IPS-NIHi11 (cell line): ENCODE data around the gene HOXD10.

ENCODE experiments used
- DNase-seq: peaks from one replicate; pipeline ENCODE4 v3.0.0; 2012; ENCODE audit warnings: mixed read lengths, low spot score

The HOXD10 gene

DNA sequence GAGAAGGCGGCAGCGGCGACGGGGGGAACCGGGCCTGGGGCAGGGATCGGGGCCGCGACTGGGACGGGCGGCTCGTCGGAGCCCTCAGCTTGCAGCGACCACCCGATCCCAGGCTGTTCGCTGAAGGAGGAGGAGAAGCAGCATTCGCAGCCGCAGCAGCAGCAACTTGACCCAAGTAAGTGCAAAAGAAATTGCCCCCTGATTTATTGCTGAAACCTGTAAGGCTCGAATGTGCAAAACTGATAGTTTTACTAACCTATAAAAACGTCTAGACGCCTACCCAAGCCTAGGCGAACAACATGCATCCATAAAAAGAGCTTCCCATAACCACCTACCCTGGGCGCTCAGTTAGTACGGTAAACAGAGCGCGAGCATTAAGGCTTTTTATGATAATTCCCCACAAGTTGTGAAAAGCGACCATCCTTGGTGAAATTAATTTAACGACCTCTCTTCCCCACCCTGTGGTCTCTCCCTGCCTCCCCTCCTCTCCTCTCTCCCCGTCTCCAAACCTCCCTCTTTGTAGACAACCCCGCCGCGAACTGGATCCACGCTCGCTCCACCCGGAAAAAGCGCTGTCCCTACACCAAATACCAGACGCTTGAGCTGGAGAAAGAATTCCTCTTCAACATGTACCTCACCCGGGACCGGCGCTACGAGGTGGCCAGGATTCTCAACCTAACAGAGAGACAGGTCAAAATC lies 7.0 kb downstream of the HOXD10 start:
- DNase-seq = no peak

DNA sequence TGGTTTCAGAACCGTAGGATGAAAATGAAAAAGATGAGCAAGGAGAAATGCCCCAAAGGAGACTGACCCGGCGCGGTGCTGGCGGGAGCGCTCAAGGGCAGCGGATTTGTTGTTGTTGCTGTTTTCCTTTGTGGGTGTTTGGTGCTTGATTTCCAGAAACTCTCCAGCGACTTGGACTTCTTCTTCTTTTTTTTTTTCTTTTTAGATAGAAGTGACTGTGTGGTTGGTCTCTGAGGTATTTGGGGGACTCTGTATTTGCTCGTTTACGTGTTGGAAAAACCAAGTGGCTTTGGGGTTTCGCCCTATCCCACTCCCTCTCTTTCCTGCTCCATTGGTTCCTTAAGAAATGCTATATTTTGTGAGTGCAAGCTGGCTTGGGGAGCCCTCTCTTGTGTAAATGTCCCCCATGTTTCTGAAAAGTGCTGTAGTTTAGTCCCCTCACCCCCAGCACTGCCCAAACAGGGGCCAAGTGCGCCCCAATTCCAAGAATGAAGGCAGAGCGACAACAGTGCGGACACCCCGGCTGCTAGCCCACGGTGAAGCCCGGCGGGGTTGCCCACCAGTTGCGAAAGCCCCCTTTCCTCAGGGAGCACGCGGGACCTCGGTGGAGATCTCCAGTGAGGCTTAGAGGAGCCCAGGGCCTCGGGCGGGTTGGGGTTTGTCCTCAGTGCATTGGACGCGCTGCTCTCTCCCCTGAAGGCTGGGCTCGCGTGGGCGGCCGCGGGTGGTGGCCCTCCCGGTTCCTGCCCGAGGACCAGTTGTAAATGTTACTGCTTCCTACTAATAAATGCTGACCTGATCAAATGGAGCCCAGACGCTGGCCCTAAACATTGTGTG lies 7.8 kb downstream of the HOXD10 start:
- DNase-seq = no peak

DNA sequence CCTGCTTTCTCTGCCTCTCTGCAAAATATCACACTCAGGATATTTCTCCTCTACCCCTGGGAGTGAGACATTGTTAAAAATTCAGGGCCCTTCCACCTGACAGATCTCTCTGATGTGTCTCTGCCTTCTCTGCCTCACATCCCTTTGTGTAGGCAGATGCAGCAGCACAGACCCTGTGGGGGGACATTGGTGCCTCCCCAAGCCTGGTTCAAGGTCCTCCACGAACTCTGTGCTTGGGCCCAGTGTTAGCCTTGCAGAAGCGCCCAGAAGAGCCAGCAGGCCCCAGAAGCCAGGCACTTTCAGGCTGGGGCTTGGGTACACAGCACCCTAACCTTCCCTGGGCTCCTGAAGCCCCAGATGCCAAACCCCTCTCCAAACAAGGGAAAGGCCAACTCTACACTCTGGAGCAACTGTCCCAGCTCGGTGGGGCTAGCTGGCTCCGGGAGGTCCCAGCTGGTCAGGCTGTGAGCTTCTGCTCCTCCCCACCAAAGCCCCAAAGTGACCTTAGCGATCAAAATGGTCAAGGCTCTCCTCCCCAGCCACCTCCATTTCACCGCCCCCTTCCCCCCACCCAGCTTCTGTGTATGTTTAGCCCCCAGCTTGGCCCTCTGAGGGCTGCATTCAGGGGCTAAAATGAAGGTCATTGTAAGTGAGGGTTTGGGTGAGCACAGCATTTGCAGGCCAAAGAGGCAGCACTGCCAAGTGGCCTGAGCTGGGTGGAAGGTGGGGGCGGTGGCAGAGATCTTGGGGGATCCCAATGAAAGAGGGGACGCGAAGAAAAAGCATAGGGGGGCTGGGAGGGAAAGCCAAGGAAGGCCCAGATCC lies 8.6 kb downstream of the HOXD10 start:
- DNase-seq = no peak

DNA sequence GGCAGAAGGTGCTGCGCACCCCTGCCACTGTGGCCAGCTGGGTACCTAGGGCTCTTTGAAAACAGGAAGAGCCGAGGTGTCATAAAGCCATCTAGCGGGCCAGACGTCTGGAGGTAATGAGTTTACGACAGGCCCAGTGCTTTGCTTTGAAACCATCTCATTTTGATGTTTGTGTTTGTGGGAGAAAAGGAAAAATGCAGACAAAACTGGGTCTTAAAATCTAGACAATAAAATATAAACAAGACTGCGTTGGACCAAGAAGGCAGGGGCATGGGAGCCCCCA lies 9.1 kb downstream of the HOXD10 start:
- no peak for DNase-seq

DNA sequence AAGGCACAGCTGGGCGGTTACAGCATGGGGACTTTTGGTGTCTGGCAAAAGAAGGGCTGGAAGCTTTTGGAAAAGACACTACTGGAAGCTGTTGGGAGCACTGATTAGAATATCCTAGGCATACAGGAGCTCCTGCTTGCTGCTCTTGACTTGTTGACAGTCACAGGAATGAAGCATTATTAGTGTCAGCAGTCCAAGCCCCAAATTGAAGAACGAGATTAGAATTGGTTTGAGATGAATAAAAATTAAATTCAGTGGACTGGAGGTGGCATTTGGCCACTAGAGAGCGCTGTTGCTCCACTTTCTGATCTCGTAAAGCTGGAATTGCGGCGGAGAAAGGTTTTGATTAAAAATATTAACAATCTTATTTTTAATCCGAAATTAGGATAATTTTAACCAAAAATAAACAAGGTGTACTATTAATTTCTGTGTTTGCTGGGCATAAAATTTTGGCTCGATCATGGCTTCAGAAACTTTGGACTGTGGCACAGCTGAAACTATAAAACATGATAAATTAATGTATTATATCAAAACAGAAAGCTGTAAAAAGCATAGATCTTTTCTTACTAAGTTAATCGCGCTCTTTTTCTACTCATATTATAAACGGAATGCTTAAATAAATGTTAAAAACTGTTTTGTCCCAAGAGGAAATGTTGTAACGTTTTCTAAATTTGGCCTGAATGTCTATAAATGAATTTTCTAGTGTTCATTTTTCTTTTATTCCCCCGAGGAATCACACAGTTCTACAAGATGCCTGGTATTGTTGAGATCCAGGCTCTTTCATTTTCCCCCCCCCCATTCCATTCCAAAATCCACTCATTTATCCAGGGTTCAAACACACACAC lies 10.6 kb downstream of the HOXD10 start:
- DNase-seq = peak; percentile 28

DNA sequence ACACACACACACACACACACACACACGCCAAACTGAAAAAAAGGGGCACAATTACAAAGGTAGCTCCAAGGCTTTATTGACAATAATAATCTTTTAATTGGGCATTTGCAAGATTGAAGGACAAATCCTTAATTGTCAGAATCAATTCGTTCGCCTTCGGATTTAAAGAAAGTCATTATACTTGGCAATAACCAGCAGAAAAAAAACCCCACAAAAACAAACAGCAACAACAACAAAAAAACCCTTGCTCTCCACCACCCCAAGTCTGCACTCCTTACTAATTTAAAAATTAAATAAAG lies 11.1 kb downstream of the HOXD10 start:
- DNase-seq = no peak

DNA sequence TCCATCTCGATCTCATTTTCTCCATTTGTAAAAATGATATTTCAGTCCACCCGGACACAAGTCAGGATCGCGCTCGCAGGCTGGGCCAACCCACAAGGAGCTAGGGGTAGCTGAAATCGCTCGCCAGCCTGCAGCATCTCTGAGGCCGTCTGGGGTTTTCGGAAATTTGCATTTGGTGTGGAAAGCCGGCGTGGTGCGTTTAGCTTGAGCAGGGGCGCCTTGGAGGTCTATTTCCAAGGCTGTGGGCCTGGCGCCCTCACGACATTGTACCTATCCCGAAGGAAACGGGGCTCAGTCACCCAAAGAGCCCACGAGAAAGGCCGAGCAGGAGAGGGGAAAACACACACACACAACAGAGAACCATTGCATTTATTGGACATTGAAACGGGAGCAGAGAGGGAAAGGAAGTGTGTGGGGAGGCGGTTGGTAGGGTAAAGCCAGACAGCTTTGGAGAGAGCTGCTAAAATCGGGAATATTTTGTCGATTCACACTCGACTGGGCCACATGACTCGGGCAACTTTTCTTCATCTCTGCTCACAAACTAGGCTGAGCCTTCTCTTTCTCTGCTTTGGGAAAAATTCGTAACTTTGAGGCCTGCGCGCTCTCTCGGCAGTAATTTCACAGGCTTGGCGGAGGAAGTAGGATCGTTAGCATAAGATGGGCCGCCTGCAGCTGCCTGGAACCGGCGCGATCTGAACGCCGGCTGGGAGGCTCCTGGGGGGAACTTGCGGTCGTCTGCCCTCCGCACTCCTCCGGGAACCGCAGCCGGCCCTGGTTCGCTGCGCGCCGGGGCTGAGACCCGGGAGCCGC lies 11.8 kb downstream of the HOXD10 start:
- DNase-seq = no peak

DNA sequence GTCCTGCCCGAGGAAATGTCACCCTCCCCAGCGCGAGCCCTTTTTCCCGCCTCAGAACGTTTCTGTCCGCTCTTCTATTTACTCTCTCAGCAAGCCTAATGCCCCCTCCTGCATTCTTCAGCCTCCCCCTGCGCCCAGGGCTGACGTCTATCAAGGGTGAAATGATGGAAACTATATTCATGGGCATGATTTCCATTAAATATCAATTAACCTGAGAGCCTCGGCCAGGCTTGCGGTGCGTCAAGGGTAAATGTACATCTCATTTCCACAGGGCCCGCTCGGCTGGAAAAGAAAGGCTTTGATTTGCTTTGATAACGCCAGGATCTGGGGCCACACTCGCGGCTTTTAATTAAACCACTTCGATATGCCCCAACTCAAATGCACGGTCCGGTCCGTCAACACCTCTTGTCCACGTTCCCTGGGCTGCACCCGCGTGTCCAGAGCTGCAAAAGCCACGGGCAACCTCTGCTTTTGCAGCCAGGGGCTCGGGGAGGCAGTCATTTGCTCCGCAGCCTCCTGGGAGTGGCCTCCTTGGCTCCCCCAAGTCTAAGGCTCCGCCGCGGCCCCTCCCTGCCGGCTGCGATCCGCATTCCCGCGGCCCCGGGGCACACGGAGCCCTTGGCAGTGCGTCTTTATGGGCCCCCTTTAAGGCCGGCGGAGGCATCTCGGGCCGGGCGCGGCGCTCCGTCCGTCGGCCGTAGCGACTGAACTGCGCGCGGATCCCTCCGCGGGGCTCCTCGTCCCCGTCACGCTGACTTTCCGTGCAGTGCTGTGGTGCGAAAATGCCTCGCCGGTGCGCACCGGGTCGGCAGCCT lies 12.6 kb downstream of the HOXD10 start, which contains the start of gene HOXD8:
HOXD8 (plus strand) TSS at position 724 of the 815 bp plus-strand sequence. CDS start 662 bp downstream, outside the sequence.
- DNase-seq = peak; percentile 68

DNA sequence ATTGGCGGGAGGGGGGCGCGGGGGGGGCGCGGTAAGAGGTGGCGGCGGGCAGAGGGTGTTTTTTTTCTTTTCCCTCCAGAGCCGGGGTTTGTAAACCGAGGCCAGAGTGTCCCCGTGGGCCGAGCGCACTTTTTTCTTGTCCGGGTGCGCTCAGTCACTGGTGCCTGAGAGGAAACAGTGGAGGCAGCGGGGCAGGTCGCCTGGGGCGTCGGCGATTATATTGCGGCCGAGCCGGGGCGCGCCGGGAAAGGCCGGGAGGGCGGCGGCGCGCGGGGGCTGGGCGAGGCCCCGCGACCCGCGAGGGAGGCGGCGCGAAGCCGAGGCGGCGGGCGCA lies 13.2 kb downstream of the HOXD10 start:
- no peak for DNase-seq

DNA sequence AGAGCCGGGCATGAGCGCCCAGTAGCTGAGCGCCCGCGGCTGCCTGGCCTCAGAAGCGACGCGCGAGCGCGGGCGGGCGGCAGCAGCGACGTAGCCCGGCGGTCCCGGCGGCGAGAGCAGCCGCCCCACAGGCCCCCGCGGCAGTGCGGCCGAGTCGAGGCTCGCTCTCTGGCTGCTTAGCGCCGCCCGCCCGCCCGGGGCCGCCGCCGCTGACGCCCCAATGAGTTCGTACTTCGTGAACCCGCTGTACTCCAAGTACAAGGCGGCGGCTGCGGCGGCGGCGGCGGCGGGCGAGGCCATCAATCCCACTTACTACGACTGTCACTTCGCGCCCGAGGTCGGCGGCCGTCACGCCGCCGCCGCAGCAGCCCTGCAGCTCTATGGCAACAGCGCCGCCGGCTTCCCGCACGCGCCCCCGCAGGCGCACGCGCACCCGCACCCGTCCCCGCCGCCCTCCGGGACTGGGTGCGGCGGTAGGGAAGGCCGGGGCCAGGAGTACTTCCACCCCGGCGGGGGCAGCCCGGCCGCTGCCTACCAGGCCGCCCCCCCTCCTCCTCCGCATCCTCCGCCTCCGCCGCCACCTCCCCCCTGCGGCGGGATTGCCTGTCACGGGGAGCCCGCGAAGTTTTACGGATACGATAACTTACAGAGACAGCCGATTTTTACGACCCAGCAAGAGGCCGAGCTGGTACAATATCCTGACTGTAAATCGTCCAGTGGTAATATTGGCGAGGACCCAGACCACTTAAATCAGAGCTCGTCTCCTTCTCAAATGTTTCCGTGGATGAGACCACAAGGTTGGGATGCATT lies 13.8 kb downstream of the HOXD10 start:
- DNase-seq = peak; percentile 59

DNA sequence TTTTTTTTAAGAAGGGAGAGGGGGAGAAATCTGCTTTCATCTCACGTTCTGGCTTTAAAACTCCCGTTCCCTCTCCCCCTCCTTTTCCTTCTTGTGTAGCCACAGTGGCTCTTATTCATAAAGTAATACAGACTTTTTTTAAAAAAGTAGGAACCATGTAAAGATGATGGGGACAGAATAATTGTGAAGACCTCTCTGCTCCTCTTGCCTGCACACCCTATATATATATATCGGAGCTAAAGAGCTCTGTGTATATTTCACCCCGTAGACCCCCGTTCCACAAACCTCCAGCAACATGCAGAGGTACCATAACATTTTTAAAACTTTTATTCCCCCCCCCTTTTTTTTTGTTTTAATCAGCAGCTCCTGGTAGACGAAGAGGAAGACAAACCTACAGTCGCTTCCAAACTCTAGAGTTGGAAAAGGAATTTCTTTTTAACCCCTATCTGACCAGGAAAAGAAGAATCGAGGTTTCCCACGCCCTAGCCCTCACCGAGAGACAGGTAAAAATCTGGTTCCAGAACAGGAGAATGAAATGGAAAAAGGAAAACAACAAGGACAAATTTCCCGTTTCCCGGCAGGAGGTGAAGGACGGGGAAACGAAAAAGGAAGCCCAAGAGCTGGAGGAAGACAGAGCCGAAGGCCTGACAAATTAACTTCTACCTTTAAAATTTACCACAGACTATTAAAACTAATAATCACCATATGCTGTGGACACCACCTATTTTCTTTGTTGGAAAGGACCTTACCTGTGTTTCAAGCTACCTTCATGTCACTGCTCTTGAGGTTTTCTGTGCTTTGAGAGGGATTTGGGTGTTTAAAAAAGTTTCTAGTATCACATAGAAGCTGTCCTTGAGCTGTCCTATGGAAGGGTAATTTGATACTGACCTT lies 14.6 kb downstream of the HOXD10 start:
- DNase-seq = no peak

DNA sequence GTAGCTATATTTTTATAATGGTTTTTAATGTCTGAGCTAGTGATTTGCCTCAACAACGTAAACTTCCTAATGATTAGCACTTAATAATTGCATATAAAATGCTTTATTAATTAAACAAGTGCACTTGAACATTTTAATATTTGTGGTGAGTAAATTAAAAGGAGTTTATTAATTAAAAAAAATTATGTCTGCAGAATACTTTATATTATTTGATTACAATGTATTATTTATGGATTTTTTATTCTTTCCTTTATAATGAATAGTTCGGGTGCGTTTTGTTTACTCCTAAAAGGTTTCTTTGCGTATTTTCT lies 15.2 kb downstream of the HOXD10 start:
- no peak for DNase-seq

DNA sequence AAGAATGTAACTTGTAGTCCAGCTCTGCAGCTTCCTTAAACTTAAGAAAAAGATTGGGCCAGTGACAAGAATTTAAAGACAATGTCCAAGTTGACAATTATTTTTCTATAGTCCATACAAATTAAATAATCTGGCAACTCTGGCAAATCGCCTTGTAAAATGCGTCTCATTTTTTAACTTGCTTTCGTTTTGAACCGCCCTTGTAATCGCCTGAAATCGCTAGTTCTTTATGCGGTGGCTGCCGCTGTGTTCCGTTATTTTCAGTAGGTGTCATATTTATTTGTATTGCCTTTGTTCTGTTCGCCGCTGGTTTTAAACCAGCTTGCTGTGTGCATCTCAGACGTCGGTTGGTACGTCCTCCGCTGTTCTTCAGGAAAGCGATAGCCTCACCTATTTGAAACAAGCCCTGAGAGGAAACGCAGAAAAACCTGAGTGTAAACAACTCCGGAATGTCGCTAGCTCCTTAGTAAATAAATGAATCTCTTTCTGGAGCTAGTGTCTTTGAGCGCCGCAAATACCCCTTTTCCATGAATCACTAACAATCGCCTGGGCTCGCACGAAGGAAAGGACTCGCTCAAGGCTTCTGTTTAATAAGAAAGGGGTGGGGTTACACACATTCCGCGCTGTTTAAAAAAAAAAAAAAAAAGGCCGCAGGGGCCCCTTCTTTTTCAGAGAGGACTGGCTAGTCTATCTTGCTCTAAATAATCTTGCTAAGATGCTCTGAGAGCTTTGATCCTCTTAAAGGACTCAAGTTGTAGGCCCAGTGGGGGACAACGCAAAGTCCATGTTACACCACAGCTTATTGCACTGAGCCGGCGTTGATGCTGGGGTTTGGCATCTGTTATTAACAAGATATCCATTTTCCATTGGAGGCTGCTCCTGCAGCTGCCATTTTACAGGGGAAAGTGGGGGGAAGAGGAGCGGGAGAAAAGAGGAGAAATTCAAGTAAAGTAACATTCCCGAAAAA lies 15.9 kb downstream of the HOXD10 start:
- no peak for DNase-seq

DNA sequence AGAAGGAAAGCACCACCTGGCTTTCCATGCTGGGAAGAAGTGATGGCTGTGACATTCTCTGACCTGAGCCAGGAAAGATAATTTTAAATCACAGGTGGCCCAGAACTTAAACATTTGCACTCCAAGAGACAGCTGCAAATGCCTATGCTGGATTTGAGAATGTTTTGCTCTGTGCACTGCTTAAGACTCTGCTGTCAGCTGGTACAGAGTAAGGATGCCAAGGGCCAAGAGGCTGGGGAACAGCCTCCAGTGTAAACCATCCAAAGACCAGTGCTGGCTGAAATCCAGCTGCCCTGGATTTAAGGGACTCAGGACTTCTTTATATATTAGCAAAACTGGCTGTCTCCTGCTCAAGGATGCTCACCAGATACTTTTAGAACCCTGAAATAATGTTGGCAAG lies 16.8 kb downstream of the HOXD10 start:
- no peak for DNase-seq

DNA sequence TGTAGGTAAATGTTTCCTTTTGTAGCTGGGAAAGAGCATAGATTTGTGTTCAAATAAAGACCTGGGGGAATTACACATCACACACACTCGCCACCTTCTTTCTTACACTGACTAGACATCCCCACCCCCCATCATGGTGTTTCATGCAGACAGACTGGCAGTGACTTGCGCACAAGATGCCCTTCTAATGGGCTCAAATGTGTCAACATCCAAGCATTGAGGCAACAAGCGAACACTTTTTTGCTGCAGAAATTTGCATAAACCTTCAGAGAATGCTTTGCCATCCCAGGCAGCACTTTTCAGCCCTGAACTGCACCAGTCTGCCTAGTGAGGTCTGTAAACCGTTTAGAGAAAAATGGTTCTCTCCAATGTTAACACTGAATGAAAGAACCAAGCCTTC lies 17.5 kb downstream of the HOXD10 start:
- DNase-seq = no peak

DNA sequence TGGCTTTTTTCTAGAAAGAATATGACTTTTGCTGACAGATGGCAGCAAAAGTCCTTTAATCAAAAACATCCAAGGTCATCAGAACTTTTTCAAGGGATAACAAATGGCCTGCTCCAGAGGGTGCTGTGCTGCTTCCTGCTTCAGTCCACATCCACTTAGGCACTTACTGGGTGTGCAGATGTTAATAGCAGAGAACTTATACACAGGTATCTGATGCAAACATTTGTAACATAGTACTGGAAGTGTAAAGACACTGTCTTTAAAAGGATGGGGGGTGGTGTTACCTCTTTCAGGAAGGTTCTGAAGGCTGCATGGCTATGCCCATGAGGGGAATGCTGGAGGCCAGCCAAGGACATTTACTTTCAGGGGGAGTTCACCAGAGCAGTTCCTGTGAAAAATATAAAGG lies 18.5 kb downstream of the HOXD10 start:
- DNase-seq = no peak
